Measurements from ENCODE around the gene ZNF791.

The ZNF791 gene

DNA sequence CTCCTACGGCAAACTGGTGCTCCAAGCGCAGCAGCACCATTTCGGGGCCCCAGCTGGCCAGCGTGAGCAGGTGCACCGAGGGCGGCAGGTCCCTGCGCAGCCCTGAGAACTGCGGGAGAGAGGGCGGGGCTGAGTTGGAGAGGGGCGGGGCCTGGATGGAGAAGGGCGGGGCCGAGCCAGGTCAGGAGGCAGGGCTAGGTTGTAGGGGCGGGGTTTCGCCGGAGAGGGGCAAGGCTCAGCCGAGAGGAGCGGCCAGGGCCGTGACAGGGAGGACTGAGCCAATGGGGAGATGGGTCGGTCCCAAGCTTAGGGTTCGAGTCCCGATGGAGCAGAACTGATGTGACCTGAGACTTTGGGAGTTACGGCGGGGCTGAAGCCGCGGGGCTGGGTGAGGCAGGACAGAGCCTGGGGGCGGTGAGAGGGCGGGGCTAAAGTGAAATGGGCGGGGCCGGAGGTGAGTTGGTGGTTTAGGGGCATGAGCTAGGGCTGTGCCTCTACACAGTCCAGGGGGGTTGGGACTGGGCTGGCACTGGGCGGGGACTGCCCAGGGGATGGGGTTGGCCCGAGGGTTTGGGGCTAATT, 36.9 kb downstream of the ZNF791 start:
- Mint-ChIP-seq H3K4me1 (ENCODE audit: low read depth) (peaks cover 2% of the 10 kb centered on the region), H3K27ac (no peak overlapping the region), H3K4me3 (no peak overlapping the region), H3K27me3 (no peaks in the 10 kb centered on the region), H3K36me3 (peaks cover 7% of the 10 kb centered on the region), H3K9me3 (ENCODE audit: low read depth) (no peaks in the 10 kb centered on the region)

DNA sequence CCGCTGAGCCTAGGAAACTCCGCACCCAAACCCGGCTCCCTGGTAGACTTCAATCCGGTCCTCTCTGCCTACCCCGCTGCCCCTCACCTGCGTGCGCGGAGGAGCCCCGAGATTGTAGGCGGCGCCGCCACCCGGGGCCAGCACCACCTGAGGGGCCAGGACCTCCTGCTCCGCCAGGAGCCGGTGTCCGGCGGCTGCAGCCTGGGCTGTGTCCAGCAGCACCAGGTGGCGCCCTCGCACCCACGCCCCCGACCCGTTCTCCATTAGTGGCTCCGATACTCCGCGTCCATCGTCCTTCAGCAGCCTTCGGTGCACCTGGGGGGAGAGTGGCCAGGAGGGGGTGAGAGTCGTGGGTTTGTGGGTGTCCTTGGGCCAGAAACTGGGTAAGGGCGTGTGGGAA, 37.4 kb downstream of the ZNF791 start:
- no peaks in the 10 kb centered on the region for H3K27me3 Mint-ChIP-seq
- H3K36me3 Mint-ChIP-seq: peaks cover 7% of the 10 kb centered on the region
- no peaks in the 10 kb centered on the region for H3K9me3 Mint-ChIP-seq (ENCODE audit: low read depth)
- H3K4me3 Mint-ChIP-seq: no peak overlapping the region
- no peak overlapping the region for H3K27ac Mint-ChIP-seq
- H3K4me1 Mint-ChIP-seq (ENCODE audit: low read depth): peaks cover 2% of the 10 kb centered on the region

DNA sequence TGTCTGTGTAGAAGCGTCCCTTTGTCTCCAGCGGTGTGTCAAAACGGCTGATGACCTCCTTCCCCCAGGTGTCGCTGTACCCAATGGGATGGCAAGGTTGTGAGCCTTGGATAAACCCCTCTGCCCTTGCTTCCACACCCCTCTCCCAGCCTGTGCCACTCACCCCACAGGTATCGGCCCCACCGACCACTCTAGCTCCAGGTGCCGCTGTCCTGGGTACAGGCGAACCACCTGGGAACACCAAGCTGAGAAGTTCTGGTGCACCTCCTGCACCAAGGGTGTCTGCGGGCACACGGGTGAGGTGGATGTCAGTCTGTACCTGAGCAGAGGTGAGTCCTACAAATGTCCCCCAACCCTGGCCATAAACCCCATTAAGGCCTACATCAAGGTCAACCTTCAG, 39.2 kb downstream of the ZNF791 start:
- Mint-ChIP-seq H3K4me3 (no peak overlapping the region), H3K9me3 (ENCODE audit: low read depth) (no peaks in the 10 kb centered on the region), H3K27ac (no peak overlapping the region), H3K4me1 (ENCODE audit: low read depth) (peaks cover 2% of the 10 kb centered on the region), H3K36me3 (peaks cover 7% of the 10 kb centered on the region), H3K27me3 (no peaks in the 10 kb centered on the region)

DNA sequence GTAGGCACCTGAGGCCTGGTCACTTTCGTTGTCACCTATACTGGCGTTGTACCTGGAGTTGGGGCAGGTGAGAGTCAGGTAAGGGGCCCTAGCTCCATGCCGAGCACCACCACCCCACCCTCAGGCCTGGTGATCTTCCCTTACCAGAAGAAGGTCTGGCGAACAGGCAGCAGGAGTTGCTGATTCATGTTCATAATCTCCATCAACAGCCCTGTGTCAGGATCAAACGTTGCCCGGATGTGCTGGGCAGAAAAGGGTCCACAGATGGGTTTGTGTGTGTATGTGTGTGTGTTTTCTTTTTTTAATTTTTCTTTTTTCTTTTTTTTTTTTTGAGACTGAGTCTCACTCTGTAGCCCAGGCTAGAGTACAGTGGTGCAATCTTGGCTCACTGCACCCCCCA, 41.5 kb downstream of the ZNF791 start:
- Mint-ChIP-seq H3K27ac (no peak overlapping the region), H3K4me1 (ENCODE audit: low read depth) (peaks cover 2% of the 10 kb centered on the region), H3K36me3 (peaks cover 14% of the 10 kb centered on the region), H3K27me3 (no peaks in the 10 kb centered on the region), H3K4me3 (no peak overlapping the region), H3K9me3 (ENCODE audit: low read depth) (no peaks in the 10 kb centered on the region)

DNA sequence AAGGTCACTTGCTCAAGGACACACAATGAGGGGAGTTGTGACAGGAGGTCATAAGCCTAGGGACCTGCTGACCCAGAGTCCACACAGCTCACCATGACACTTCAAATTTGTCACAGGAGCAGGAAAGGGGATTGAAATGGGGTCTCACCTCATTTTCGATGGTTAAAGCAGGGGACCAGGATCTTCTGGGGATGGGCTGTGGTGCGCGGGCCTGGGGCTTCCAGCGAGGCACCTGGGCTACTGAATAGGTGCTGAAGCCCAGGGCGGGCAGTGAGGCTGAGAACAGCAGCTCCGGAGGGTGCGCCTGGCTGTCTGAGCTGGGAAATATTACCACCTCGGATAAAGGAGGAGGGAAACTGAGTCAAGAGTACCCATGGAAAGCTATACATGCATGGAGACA, 44.8 kb downstream of the ZNF791 start:
- no peak overlapping the region for H3K27ac Mint-ChIP-seq
- H3K4me3 Mint-ChIP-seq: no peak overlapping the region
- peaks cover 3% of the 10 kb centered on the region for H3K4me1 Mint-ChIP-seq (ENCODE audit: low read depth)
- H3K9me3 Mint-ChIP-seq (ENCODE audit: low read depth): no peaks in the 10 kb centered on the region
- no peaks in the 10 kb centered on the region for H3K27me3 Mint-ChIP-seq
- H3K36me3 Mint-ChIP-seq: peaks cover 17% of the 10 kb centered on the region

DNA sequence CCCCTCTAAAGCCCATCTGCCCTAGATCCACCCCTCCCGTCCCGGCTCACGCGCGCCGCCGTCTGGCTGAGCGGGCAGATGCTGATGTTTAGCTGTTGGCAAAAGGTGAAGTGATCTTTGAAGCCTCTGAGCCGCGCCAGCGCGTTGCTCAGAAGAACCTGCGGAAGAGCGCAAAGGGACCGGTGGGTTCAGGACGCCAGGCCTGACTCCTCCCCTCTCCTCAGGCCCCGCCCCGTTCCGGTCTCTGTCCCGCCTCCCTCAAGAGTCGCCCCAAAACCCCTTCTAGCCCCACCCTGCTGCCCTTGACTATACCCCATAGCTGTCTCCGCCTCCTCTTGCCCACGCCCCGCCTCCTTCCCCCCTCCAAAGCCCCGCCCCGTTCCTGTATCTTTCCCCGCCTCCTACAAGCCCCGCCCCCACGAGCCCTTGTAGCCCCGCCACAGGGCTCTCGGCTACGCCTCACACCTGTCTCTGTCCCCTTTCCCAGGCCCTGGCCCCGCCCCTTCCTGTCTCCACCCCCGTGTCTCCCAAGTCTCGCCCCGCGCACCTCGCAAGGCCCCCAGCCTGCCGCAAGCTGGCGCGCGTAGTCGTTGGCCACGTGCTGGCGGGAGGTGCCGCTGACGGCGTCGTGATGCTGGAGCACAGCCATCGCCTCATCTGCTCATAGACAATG, 46.3 kb downstream of the ZNF791 start:
- no peak overlapping the region for H3K27ac Mint-ChIP-seq
- H3K9me3 Mint-ChIP-seq (ENCODE audit: low read depth): no peaks in the 10 kb centered on the region
- peaks cover 3% of the 10 kb centered on the region for H3K4me1 Mint-ChIP-seq (ENCODE audit: low read depth)
- H3K36me3 Mint-ChIP-seq: peaks cover 10% of the 10 kb centered on the region
- no peak overlapping the region for H3K4me3 Mint-ChIP-seq
- H3K27me3 Mint-ChIP-seq: no peaks in the 10 kb centered on the region

DNA sequence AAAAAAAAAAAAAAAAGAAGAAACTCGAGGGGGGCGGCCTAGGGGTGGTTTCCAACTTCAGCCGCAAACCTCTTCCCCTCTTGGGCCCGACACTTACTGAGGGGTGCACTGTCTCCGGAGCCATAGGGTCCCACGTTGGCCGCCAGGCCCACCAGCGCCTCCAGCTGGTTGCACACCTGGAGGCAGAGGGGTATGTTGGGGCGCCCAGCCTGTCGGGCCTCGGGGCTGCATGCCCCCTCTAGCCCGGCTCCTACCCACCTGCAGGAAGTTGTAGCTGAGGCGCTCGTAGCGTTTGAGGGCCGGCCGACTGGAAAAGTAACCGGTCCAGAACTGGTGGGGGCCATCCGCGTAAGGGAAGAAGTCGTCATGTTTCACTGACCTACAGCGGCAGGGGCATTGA, 47.2 kb downstream of the ZNF791 start:
- no peaks in the 10 kb centered on the region for H3K9me3 Mint-ChIP-seq (ENCODE audit: low read depth)
- no peak overlapping the region for H3K4me3 Mint-ChIP-seq
- H3K27ac Mint-ChIP-seq: no peak overlapping the region
- no peaks in the 10 kb centered on the region for H3K27me3 Mint-ChIP-seq
- peaks cover 10% of the 10 kb centered on the region for H3K36me3 Mint-ChIP-seq
- H3K4me1 Mint-ChIP-seq (ENCODE audit: low read depth): peaks cover 3% of the 10 kb centered on the region

DNA sequence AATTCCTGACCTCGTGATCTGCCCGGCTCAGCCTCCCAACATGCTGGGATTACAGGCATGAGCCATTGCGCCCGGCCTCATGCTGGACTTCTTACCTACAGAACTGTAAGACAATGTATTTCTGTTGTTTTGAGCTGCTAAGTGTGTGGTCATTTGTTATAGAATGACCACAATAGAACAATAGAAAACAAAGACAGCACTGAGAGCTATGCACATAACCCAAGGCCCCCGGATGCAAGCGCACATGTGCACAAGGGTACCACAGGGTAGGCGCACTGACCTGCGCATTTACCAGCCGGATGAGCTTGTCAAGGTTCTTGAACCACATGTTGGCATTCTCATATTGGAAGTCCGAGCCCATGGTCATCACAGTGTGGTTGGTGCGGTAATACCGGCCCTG, 50.3 kb downstream of the ZNF791 start:
- H3K27me3 Mint-ChIP-seq: no peaks in the 10 kb centered on the region
- no peak overlapping the region for H3K4me3 Mint-ChIP-seq
- no peaks in the 10 kb centered on the region for H3K9me3 Mint-ChIP-seq (ENCODE audit: low read depth)
- peaks cover 19% of the 10 kb centered on the region for H3K4me1 Mint-ChIP-seq (ENCODE audit: low read depth)
- H3K36me3 Mint-ChIP-seq: peaks cover 3% of the 10 kb centered on the region
- no peak overlapping the region for H3K27ac Mint-ChIP-seq

DNA sequence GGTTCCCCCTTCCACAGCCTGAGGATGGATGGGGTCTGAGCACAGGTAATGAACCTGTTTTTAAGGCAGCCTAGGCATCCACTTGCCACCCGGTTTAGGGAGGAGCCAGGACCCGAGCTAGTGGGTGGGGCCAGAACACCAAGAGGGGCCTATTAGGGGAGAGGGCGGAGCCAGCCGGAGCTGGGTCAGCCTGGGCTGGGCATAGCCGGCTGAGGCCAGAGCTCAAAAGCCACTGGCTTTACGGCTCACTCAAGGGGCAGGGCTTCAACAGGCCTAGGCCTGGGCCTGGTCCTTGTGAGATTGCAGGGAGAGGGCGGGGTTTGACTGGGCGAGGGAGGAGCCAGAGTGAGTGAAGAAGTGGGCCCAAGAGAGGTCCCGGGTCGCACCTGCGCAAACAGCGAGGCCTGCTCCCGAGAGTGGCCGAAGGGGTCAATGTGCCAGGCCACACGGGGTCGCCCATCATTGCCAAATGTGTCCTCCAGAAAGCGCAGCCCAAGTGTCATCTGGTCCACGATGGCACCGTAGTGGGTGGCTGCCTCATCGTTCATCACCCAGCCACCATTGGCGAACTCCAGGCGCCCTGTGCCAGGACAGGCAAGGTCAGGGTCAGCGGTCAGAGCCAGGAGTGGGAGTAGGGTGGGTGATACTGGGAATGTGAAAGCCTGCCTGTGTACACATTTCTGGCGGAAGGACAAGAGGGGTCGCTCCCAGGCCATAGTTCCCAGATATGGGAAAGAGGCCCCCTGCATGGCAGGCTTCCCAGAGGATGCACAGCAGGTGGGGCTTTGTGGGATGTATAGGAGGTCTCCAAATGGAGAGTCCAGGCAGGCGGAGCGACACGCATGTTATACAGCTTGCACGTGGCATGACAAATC, 53.9 kb downstream of the ZNF791 start:
- no peaks in the 10 kb centered on the region for H3K27me3 Mint-ChIP-seq
- H3K4me3 Mint-ChIP-seq: peak overlapping the region; percentile 97
- no peaks in the 10 kb centered on the region for H3K9me3 Mint-ChIP-seq (ENCODE audit: low read depth)
- peak overlapping the region; percentile 89 for H3K27ac Mint-ChIP-seq
- peaks cover 3% of the 10 kb centered on the region for H3K36me3 Mint-ChIP-seq
- peaks cover 44% of the 10 kb centered on the region for H3K4me1 Mint-ChIP-seq (ENCODE audit: low read depth)

DNA sequence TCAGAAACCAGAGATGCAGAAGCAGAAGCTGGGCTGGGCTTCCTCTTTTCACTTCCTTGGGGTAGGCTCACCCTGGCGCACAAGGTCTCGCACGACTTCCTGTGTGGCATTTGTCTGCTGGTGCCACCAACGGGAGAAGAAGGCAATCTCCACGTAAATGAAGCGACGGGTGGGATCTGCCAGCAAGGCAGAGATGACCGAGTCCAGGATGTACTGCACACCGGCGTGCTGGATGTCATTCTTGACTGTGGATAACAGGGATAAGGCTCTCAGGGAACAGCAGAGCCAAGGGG, 54.5 kb downstream of the ZNF791 start:
- H3K27ac Mint-ChIP-seq: peak overlapping the region; percentile 89
- no peaks in the 10 kb centered on the region for H3K9me3 Mint-ChIP-seq (ENCODE audit: low read depth)
- no peaks in the 10 kb centered on the region for H3K27me3 Mint-ChIP-seq
- H3K4me1 Mint-ChIP-seq (ENCODE audit: low read depth): peaks cover 41% of the 10 kb centered on the region
- peak overlapping the region; percentile 97 for H3K4me3 Mint-ChIP-seq
- no peaks in the 10 kb centered on the region for H3K36me3 Mint-ChIP-seq

DNA sequence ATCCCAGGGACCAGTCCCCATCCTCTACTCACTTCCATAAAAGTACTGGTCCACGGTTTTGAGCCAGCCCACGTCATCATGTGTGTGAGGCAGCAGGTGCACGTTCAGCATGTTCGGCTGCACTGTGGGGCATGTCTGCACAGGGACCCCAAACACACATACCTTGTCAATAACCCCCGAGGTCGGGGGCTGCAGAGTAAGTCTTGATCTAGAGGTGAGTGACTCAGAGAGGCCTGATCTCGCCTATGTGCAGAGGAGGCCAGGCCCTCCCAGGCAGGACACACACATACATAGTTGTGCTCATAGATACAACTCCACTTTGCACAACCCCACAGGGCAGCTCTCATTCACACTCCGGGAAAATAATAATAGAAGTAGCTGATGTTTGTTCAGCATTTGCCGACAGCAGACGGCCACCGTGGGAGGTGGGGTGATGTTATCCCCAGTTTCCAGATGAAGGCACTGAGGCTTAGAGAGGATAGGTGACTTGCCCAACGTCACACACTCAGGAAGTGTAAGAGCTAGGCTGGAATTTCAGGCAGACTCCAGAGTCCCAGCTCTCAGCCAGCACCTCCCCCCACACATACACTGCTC, 55.0 kb downstream of the ZNF791 start:
- Mint-ChIP-seq H3K36me3 (no peaks in the 10 kb centered on the region), H3K9me3 (ENCODE audit: low read depth) (no peaks in the 10 kb centered on the region), H3K4me3 (peak overlapping the region; percentile 97), H3K4me1 (ENCODE audit: low read depth) (peaks cover 43% of the 10 kb centered on the region), H3K27ac (peak overlapping the region; percentile 89), H3K27me3 (no peaks in the 10 kb centered on the region)

DNA sequence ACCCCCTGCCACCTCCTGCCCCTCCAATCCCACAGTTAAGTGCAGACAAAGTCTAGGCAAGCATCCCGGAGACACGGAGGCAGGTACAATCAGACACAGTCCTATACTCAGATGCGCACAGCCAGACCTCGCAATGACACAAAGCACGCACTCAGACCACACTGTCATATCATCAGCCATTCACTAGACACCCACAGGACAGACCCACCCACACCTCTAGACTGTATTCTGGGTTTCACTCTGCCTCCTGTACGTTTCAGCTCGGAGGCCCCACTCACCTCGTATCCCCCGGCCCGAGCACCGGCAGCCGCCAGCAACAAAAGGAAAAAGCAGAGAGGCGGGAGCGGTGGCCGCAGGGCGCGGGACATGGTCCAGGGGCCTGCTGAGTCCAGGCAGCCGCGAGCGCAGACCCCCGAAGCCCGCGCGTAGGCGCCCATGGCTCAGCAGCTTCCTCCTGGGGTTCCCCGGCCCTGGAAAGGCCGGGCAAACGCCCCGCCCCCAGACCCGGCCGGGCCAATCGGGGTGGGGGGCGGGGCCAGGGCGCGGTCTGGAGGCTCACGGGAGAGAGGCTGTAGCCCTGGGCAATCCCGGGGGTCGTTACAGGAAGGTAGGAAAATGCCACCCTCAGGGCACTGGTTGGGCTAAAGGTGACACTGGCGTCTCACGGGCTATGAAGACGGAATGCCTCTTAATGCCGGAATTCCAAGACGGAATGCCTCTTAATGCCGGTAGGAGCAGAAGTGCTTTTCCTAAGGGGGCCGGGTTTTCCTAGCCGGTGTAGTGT, 55.7 kb downstream of the ZNF791 start, which contains the start of the genes MAN2B1 and WDR83:
Gene MAN2B1 (minus strand): TSS at position 478 of the 784 bp plus-strand sequence. CDS start 41 bp downstream, at position 437.
Gene WDR83 (plus strand): TSS at position 543 of the 784 bp plus-strand sequence. CDS start 2,984 bp downstream, outside the sequence.
- Mint-ChIP-seq H3K27me3 (no peaks in the 10 kb centered on the region), H3K9me3 (ENCODE audit: low read depth) (no peaks in the 10 kb centered on the region), H3K36me3 (no peaks in the 10 kb centered on the region), H3K27ac (peak within 1 kb of the TSS; percentile 89), H3K4me3 (peak within 1 kb of the TSS; percentile 97), H3K4me1 (ENCODE audit: low read depth) (peaks cover 45% of the 10 kb centered on the region)

DNA sequence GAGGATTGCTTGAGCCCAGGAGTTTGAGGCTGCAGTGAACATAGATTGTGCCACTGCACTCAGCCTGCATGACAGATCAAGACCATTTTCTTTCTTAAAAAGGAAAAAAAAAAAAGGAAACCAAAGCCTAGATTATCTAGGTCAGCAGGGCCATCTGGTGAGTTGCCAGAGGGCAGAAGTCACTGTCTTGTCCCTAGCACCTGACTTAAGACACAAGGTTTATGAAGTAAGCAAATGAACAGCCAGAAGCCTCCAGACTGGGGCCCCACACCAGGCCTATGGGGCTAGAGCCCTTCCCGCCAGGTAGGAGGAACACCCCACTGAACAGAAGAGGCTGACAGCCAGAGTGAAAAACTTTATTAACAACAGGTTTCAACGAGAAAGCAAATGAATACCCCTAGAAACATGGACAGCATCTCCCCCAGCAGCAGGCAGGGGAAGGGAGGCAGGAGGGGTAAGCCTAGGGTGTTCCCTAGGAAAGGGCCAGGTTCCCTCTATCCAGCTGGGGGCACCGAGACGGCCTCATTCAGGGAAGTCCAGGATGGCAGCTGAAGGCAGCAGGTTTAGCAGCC, 57.1 kb downstream of the ZNF791 start:
- H3K9me3 Mint-ChIP-seq (ENCODE audit: low read depth): no peaks in the 10 kb centered on the region
- H3K36me3 Mint-ChIP-seq: peaks cover 2% of the 10 kb centered on the region

DNA sequence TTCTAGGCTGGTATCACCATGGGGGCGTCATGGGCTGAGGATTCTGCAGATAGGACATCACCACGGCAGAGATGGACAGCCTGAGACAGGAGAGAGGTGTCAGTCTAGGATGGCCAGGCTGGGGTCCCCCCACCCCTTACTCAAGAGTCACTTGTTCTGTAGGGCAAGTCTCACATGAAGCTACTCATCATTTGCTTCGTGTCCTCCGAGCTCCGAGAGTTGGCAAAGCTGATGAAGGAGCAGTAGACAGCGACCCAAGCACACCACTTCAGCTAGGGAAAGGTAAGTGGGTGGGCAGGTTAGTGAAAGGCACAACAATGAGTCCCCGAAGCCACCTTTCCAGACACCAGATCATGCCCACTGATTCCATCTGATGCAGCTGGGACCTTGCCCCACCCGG, 57.6 kb downstream of the ZNF791 start:
- peaks cover 48% of the 10 kb centered on the region for H3K4me1 Mint-ChIP-seq (ENCODE audit: low read depth)
- H3K27me3 Mint-ChIP-seq: no peaks in the 10 kb centered on the region
- peak overlapping the region; percentile 100 for H3K27ac Mint-ChIP-seq
- peak overlapping the region; percentile 97 for H3K4me3 Mint-ChIP-seq
- H3K9me3 Mint-ChIP-seq (ENCODE audit: low read depth): no peaks in the 10 kb centered on the region
- H3K36me3 Mint-ChIP-seq: peaks cover 2% of the 10 kb centered on the region

More for the DNA sequence above, 57.1 kb downstream of the ZNF791 start:
- Mint-ChIP-seq H3K27me3 (no peaks in the 10 kb centered on the region), H3K27ac (no peak overlapping the region), H3K4me1 (ENCODE audit: low read depth) (peaks cover 48% of the 10 kb centered on the region), H3K4me3 (peak overlapping the region; percentile 97)
